HG02938 (cell line): Measurements from ENCODE around the gene LATS2.
"Not testable (repeated sequence)": the region's sequence is repeated elsewhere in the genome, so short reads cannot be mapped to it uniquely, and the experiment has no call there.

Experiments
- ATAC-seq: cut with Tn5 transposase; IDR thresholded peaks from one replicate; pipeline ENCODE4 v1.9.1; 2021; ENCODE audit warnings: mild to moderate bottlenecking, moderate library complexity; ENCODE audit not compliant: unreplicated experiment

The LATS2 gene

GRCh38 chr13:21075379-21076249 lies 14.2 kb upstream of the LATS2 start:
- no peak for ATAC-seq

GRCh38 chr13:21075011-21075378 lies 13.6 kb upstream of the LATS2 start:
- ATAC-seq, result no peak

- no peak for ATAC-seq
Measured at GRCh38 chr13:21074546-21074945, 13.2 kb upstream of the LATS2 start.

GRCh38 chr13:21071924-21072323 lies 10.5 kb upstream of the LATS2 start:
- no peak for ATAC-seq

GRCh38 chr13:21071015-21071414 lies 9.6 kb upstream of the LATS2 start:
- no peak for ATAC-seq

GRCh38 chr13:21069561-21070004 lies 8.2 kb upstream of the LATS2 start:
- no peak for ATAC-seq

- ATAC-seq, result no peak
Measured at GRCh38 chr13:21067848-21068247, 6.5 kb upstream of the LATS2 start.

- ATAC-seq, result no peak
Measured at GRCh38 chr13:21066946-21067345, 5.6 kb upstream of the LATS2 start.

GRCh38 chr13:21065686-21066085 lies 4.3 kb upstream of the LATS2 start:
- no peak for ATAC-seq

GRCh38 chr13:21063031-21063430 lies 1.6 kb upstream of the LATS2 start:
- no peak for ATAC-seq

GRCh38 chr13:21060338-21061028 lies 903 bp downstream of the LATS2 start:
- peak; percentile 16 for ATAC-seq

GRCh38 chr13:21059641-21060337 lies 1.6 kb downstream of the LATS2 start:
- no peak for ATAC-seq

GRCh38 chr13:21058361-21058760 lies 3.0 kb downstream of the LATS2 start:
- no peak for ATAC-seq

GRCh38 chr13:21055511-21056045 lies 5.8 kb downstream of the LATS2 start:
- no peak for ATAC-seq

- no peak for ATAC-seq
Measured at GRCh38 chr13:21055016-21055415, 6.4 kb downstream of the LATS2 start.

GRCh38 chr13:21054313-21054712 lies 7.1 kb downstream of the LATS2 start:
- no peak for ATAC-seq

GRCh38 chr13:21053231-21053630 lies 8.2 kb downstream of the LATS2 start:
- ATAC-seq, result no peak

GRCh38 chr13:21051675-21052074 lies 9.7 kb downstream of the LATS2 start:
- ATAC-seq, result no peak

- ATAC-seq, result no peak
Measured at GRCh38 chr13:21050288-21051197, 10.8 kb downstream of the LATS2 start.

- ATAC-seq, result not testable (repeated sequence)
Measured at GRCh38 chr13:21049731-21050130, 11.7 kb downstream of the LATS2 start.
